Vagina (tissue), 2 donors: ENCODE data around the gene NDUFAB1.

Experiments
- POLR2A ChIP-seq, 2 donors: fragments of 450-650 bp; IDR thresholded peaks; one replicate each; pipeline ENCODE4 v1.6.1; 2017; ENCODE audit warnings: antibody characterized with exemption in 2 of 2, mild to moderate bottlenecking in 2 of 2, moderate library complexity in 2 of 2
- POLR2AphosphoS5 ChIP-seq, 2 donors: sonication (generic); formaldehyde crosslinking; IDR thresholded peaks; one replicate each; pipeline ENCODE4 v1.9.0; 2017; ENCODE audit warnings: antibody characterized with exemption in 2 of 2, mild to moderate bottlenecking in 2 of 2, low read depth in 1 of 2; ENCODE audit not compliant: insufficient read depth in 1 of 2
- TF ChIP-seq, protein P1 (sequence below), 3 experiments: fragments of 450-650 bp in 2 of 3; fragments of 200-600 bp in 1 of 3; sonication (generic) in 1 of 3; IDR thresholded peaks; one replicate each; pipeline ENCODE4 v1.5.1; 2017 to 2019; ENCODE audit warnings: antibody characterized with exemption in 3 of 3, mild to moderate bottlenecking in 2 of 3, moderate library complexity in 2 of 3

DNA sequence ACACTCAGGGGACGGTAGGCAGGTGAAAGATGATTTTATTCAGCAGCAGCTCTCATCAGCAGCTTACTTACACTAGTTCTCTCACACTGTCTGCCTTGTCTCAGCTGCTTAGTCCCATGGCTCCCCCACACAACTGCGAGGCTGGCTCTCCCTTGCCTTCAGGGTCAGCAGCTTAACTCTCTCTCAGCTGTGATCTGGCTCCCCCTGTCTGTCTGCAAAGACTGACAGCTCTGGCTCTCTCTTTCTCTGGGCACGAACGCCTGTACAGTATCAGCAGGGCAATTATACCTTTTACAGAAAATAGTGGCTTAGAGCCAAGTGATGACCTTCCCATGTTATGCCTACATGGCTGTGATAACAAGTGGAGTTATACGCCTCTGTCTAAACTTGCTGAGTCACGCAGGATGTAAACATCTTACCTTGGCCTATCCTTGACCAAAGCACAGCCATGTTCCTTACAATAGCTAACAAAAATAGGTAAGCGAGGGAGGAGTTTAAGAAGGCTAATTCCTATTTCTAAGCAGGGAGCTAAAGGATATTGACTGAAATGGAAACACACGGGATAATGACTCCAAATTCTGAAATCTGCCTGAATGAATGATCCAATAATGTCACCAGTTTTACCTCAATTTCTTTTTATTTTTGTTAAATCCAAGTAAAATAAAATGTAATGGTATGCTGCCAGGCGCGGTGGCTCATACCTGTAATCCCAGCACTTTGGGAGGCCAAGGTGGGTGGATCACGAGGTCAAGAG lies 1.1 kb upstream of the NDUFAB1 start:
- TF ChIP-seq POLR2AphosphoS5 (IDR thresholded peaks at IDR 0.05; ENCODE audit: insufficient read depth in 1 of 2, low read depth in 1 of 2), result no peak
- TF ChIP-seq, protein P1, sequence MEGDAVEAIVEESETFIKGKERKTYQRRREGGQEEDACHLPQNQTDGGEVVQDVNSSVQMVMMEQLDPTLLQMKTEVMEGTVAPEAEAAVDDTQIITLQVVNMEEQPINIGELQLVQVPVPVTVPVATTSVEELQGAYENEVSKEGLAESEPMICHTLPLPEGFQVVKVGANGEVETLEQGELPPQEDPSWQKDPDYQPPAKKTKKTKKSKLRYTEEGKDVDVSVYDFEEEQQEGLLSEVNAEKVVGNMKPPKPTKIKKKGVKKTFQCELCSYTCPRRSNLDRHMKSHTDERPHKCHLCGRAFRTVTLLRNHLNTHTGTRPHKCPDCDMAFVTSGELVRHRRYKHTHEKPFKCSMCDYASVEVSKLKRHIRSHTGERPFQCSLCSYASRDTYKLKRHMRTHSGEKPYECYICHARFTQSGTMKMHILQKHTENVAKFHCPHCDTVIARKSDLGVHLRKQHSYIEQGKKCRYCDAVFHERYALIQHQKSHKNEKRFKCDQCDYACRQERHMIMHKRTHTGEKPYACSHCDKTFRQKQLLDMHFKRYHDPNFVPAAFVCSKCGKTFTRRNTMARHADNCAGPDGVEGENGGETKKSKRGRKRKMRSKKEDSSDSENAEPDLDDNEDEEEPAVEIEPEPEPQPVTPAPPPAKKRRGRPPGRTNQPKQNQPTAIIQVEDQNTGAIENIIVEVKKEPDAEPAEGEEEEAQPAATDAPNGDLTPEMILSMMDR (IDR thresholded peaks at IDR 0.05), result no peak
- TF ChIP-seq POLR2A (IDR thresholded peaks at IDR 0.05), result no peak
